Stimulated activated CD8-positive, alpha-beta memory T cell treated with anti-CD3 and anti-CD28 coated beads, Interleukin-7, amount 100 ng/mL, for 24 hours (primary cell): ENCODE measurements around the gene CRYBB1.
"Not testable (repeated sequence)": the region's sequence is repeated elsewhere in the genome, so short reads cannot be mapped to it uniquely, and the experiment has no call there.

ENCODE experiments used
- DNase-seq: peaks from one replicate; pipeline ENCODE4 v3.0.0-alpha.2; 2020; ENCODE audit warnings: low read depth

CRYBB1 gene

GRCh38 chr22:26636296-26636695, 18.5 kb upstream of the CRYBB1 start:
- no peak for DNase-seq

GRCh38 chr22:26635117-26635516, 17.3 kb upstream of the CRYBB1 start:
- DNase-seq = no peak

GRCh38 chr22:26634189-26634588, 16.4 kb upstream of the CRYBB1 start:
- no peak for DNase-seq

GRCh38 chr22:26632422-26633155, 14.8 kb upstream of the CRYBB1 start:
- DNase-seq = no peak

GRCh38 chr22:26631282-26631681, 13.5 kb upstream of the CRYBB1 start:
- no peak for DNase-seq

GRCh38 chr22:26629988-26630761, 12.3 kb upstream of the CRYBB1 start:
- no peak for DNase-seq

GRCh38 chr22:26624803-26625202, 7.0 kb upstream of the CRYBB1 start:
- DNase-seq = no peak

DNA sequence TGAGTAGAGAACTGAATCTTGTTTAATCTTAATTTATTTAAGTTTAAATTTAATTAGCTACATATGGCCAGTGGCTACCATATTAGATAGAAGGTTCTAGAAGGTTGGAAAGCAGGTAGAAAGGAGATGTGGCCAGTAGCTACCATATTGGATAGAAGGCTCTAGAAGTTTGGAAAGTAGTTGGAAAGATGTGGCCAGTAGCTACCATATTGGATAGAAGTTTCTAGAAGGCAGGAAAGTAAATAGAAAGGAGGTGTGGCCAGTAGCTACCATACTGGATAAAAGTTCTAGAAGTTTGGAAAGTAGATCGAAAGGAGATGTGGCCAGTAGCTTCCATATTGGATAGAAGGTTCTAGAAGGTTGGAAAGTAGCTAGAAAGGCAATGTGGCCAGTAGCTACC, 6.2 kb upstream of the CRYBB1 start:
- DNase-seq = no peak

DNA sequence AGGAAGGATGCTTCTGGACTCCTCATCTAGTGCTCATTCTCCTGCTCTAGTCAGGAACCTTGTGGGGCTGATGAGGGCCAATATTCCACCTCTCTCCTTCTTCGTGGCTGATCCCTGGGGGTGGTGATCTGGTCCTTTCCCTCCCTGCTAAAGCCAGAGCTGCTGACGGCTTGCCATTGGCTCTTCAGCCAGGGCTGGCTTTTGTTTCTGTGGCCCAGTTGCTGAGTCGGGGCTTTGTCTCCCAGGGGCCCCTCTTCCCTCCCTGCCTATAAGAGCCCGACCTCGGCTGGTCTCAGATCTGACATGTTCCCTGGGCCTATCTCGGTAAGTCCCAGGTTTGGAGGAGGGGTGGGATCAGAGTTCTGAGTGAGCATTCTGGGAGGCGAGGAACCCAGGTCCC, 3.8 kb upstream of the CRYBB1 start, which contains the start of gene CRYBA4:
Gene CRYBA4 (plus strand): TSS at position 301 of the 400 bp plus-strand sequence. CDS start 634 bp downstream, outside the sequence.
- DNase-seq = no peak

GRCh38 chr22:26620197-26620596, 2.4 kb upstream of the CRYBB1 start:
- no peak for DNase-seq

DNA sequence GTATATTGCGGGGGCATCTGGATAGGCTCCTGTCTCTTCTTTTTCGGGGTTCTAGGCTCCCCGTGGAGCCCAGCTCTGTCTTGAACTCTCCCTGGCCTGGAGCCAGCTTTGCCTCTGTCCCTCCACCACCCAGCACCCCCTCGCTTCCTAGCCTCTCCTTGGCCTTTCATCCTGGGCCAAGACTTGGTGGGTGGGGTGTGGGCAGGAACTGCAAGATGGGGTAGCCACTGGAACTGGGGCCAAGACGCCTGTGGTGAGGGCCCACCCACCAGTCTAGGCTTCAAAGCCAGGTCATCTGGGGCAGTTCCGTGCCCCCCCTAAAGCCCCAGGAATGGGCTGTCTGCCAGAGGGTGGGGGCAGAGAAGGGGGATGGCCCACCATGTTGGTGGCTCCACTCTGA, 1.7 kb upstream of the CRYBB1 start:
- no peak for DNase-seq

DNA sequence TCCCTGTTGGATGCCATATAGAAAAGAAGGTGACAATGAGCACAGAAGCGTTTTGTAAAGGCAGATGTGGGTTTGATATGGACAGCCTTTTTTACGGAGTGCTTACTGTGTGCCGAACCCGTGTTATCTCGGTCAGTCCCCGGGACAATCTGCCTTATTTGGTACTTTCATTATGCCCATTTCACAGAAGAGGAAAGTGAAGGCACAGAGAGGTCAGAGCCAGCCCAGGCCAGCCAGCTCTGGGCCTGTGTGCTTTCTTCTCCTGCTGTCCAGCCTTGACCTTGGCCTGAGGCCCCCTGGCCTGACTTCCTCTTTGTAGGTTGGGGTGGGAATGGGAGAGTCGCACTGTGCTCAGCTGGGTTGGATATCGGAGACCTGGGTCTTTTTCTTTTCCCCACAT, 628 bp upstream of the CRYBB1 start:
- DNase-seq = no peak

DNA sequence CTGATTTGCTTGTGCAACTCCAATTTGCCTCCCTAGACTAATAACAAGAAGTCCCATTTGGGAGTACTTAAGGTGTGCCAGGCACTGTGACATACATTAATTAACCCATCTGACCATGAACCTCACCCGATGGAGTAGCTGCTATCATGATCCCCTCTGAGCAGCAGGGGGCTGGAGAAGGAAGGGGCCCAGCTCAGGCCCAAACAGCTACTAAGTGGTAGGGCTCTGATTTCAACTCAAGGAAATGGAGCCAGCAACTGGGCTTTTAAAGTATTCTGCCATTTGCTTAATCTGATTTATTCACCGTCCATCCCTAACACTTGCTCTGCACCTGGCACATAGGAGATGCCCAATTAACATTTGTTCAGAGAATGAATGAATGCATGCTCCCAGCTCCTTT, 1.2 kb downstream of the CRYBB1 start:
- DNase-seq = no peak

GRCh38 chr22:26615830-26616435, 1.9 kb downstream of the CRYBB1 start:
- no peak for DNase-seq

DNA sequence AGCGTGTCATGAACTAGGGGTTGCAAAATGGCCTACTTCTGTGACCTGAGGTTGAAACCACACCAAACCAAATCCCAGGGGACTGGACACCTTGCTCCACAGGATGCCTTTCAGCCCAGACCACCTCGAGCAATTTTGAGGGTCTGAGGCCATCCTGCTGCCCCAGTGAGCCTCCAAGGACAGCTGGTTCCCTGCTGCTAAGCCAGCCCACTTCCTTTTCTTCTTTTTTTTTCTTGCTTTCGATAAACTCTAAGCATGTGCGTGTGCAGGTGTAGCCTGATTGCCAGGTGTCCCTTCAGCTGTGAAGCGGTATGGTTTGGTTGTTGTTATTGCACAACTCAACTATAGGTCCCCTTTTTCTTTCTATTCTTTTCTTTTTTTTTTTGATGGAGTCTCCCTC, 2.7 kb downstream of the CRYBB1 start:
- DNase-seq = no peak

DNA sequence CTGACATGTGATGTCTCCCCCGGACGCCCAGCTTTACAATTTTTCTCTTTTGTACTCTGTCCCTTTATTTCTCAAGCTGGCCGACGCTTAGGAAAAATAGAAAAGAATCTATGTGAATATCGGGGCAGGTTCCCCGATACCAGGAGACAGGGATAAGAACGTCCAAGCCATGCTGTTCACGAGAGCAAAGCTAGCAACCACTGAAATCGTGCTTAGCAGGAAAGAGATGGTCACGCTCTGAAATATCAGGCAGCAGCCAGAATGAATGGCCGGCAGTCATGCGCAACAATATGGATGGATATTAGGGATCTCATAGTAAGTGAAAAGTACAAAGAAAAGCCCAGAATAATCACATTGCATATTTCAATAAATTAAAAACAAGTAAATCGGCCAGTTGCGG, 3.5 kb downstream of the CRYBB1 start:
- DNase-seq = no peak

GRCh38 chr22:26613753-26614152, 4.1 kb downstream of the CRYBB1 start:
- not testable (repeated sequence) for DNase-seq

- no peak for DNase-seq
Observed at GRCh38 chr22:26612652-26613051, 5.2 kb downstream of the CRYBB1 start.

- no peak for DNase-seq
Observed at GRCh38 chr22:26610996-26611395, 6.8 kb downstream of the CRYBB1 start.

GRCh38 chr22:26610072-26610958, 7.5 kb downstream of the CRYBB1 start:
- no peak for DNase-seq

DNA sequence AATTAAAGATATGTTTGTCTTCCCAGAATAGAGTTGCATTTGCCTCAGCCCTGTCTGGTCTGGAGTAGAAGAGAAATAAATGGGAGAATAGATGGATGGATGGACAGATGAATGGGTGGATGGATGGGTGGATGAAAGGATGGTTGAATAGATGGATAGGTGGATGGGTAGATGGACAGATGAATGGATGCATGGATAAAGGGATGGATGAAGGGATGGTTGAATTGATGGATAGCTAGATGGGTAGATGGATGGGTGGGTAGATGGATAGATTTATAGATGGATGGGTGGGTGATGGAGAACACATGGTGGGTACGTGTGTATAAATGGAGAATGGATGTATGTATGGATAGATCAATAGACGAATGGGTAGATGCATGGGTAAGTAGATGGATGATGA, 8.5 kb downstream of the CRYBB1 start:
- DNase-seq = no peak

DNA sequence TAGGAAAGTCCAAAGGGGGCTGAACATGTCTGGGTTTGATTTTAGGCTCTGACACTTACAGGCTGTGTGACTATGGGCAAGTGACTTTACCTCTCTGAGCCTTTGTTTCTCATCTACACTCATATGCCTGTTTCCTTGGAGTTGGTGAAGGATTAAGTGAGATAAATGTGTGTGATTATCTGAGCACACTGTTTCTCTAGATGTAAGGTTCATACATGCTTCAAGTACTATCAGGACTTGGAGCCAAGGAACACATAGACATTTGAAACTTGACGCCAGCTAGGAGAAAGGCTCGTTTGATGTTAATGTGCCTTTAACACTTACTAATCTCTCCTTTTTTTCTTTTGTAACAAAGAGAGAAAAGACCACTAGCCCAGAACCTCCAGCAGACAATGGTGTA, 9.7 kb downstream of the CRYBB1 start:
- no peak for DNase-seq
